Iris pigment epithelial cell (primary cell): ENCODE measurements around the gene IPO9.
"Not testable (repeated sequence)": the region's sequence is repeated elsewhere in the genome, so short reads cannot be mapped to it uniquely, and the experiment has no call there.

Experiments used
- DNase-seq: peaks from one replicate; pipeline ENCODE4 v3.0.0-alpha.2; 2011; ENCODE audit warnings: low read depth

The IPO9 gene

DNA sequence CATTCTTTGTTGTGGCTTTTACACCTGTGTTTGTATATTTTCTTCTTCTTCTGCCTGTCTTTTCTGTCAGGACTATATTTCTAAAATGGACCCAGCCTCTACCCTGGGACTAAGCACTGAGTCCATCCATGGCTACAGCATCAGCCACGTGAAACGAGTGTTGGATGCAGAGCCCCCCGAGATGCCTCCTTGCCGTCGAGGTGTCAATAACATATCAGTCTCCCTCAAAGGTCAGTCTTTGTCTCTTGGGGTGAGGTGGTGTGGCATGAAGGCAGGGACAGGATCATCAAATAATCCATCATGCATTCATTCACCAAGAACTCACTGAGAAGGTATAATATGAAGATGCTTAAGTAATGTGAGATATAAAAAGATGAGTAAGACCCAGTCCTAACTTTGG is 19.1 kb upstream of the IPO9 start:
- no peak for DNase-seq

GRCh38 chr1:201810466-201811216 is 18.3 kb upstream of the IPO9 start:
- DNase-seq, result no peak

GRCh38 chr1:201813226-201813625 is 15.7 kb upstream of the IPO9 start:
- DNase-seq, result no peak

GRCh38 chr1:201816309-201816854 is 12.6 kb upstream of the IPO9 start:
- DNase-seq, result no peak

DNA sequence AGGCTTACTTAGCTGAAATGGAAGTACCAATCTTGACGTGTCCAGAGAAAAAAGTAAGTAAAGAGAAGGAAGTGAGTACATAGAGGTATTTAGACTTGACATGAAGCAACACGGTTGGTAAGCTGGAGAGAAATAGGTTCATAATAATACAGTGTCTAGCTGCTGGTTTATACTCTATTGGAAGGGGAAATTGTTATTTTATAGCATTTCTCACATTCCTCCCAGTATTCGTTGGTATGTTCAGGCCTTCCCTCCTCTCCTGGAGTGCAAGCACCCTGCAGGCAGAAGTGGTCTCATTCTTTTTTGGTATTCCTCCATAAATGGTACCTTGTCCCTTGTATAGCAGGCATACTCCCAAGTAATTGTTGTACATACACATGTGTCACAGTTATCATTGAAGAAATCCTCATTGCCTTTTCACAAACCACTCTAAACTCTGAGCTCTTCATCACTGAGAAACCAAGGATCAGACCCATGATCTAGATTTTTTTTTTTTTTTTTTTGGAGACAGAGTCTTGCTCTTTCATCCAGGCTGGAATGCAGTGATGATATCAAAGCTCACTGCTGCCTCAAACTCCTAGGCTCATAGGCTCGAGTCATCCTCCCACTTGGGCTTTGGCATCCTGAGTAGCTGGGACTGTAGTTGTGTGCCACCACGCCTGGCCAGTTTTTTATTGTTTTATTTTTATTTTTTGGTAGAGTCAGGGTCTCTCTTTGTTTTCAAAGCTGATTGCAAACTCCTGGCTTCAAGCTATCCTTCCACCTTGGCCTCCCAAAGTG is 9.8 kb upstream of the IPO9 start:
- peak; percentile 23 for DNase-seq

DNA sequence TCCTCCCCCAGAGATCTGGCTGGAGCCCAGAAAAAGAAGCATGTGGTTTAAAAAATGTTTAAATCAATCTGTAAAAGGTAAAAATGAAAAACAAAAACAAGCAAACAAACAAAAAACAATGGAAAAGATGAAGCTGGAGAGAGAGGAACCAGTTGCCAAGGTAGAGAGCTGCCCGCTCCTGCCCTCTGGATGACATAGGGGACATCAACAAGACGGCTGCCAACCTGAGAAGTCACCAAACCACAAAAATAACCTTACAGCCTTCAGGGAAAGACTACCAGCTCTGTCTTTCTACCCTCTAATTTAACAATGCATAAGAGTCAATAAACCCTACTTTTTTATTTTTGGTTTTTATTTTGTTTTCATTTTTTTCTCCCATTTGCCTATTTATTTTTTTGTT is 8.5 kb upstream of the IPO9 start:
- DNase-seq, result no peak

DNA sequence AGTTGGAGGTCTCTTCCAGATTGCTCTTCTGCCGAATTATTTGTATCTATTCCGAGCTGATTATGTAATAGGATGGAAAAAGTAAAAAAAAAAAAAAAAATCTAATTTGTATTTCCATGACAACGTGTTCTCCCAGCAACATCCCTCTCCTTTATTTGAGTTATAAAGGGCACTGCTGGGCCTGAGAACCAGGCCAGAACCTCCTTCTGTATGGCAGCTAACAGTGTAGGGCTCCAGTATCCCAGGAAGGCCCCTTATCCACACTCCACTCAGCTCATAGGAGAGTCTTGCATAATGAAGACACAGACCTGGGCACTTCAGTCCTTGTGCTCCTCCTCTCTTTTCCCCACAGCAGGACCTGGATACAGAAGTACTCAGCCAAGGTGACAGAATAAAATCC is 3.7 kb upstream of the IPO9 start:
- DNase-seq, result no peak

DNA sequence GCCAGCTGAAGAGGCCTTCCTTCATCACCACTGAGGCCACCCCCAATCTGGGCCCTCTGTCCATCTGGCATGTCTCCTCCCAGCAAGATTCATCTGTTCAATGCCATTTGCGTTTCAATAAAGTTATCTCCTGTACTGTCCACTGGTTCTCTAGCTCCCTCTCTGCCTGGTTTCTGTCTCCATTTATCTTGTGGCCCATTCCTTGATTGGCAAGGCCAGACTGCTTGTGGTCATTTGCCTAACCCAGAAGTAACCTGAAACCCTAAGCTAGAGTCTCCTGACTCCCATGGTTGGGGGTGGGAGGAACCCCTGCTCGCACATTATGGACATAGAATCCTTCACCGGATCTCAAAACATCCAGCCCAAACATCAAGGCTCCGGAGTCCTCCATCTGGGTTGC is 2.1 kb upstream of the IPO9 start:
- DNase-seq, result peak; percentile 73

DNA sequence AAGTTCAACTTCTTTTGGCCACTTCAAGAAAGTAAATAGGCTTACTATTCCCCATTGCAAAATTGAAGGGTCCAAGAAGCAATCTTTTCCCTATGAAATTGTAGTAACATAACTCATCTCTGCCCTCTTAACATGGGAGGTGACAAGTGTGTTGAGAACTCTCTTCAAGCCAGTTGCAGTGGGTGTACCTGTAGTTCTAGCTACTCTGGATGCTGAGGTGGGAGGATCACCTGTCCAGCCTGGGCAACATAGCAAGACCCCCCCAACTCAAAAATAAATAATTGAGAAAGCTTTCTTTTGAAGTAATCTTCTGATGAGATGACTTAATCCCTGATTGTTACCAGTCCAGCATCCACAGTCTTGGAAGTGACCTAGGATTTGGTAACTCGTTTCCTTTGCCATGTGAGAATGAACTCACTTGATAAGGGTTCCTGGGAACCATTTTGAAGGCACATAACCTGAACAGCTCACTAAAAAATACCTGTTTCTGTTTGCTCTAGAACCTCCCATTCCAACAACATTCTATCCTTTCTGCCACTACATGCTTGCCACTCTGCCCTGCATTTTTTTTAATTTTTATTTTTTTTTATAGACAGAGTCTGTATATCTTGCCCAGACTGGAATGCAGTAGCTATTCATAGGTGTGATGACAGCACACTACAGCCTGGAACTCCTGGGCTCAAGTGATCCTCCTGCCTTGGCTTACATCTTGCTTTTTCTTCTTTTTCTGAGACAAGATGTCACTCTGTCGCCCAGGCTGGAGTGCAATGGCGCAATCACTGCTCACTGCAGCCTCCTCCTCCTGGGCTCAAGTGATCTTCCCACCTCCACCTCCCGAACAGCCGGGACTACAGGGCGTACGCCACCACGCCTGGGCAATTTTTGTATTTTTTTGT is 1.4 kb upstream of the IPO9 start:
- no peak for DNase-seq

DNA sequence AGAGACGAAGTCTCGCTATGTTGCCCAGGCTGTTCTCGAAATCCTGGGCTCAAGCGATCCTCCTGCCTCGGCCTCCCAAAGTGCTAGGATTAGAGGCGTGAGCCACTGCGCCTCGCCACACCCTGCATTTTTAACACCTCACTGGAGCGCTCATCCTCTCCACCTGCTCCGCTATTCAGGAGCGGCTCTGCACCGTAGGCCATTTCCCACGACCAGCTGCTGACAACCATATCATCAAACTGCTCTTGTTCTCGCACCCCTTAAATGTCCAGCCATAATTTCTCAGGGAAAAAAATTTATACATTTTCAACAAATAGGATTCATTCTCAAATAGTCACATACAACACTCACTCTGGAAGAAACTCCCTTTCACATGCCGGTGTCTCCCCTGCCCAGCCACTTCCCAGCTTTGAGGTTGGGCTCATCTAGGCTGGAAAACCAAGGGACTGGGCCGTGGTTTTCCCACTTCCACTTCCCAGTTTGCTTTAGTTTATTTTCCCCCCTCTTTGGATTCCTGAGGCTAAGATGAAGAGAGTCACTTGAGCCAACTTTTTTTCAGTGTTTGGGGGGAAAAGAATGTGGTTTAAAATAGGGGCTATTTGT is 639 bp upstream of the IPO9 start:
- peak; percentile 26 for DNase-seq

DNA sequence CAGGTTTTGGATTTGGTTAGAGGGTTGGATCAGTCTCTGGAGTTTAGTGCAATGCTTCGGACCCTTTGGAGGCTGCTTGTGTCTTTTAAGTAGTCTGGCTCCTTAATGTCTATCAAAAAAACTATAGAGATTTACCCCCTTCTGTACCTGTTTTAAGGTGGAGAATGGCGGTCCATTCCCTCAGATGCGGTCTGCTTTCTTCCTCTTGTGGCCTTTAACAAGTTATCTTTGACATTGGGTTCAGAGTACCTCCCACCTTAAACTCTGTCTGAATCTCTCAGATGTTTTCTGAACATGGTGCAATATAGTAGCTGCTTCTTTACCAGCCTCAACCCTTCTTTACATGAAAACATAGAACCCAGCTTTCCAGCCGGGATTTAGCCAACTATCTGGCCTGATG is 2.4 kb downstream of the IPO9 start:
- no peak for DNase-seq

DNA sequence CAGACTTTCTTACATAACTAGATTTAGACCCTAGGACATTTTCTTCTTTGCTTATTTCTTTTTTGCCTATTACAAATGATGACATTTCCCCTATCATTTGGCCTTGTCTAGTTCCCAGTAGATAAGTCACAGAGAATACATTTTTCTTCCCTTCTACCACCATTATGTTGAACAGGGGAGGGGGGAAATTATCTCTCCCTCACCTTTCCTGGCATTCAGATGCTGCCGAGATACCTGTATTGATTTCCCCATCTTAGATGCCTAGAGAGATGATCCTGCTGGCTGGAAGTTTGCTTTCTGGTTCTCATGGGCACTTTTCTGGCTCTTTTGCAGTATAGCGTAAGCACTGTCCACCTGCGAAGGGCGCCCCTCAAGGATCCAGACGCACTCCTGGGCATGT is 5.7 kb downstream of the IPO9 start:
- no peak for DNase-seq

- peak; percentile 35 for DNase-seq
Measured at GRCh38 chr1:201838381-201838780, 9.4 kb downstream of the IPO9 start.

GRCh38 chr1:201839089-201839488 is 10.1 kb downstream of the IPO9 start:
- not testable (repeated sequence) for DNase-seq

DNA sequence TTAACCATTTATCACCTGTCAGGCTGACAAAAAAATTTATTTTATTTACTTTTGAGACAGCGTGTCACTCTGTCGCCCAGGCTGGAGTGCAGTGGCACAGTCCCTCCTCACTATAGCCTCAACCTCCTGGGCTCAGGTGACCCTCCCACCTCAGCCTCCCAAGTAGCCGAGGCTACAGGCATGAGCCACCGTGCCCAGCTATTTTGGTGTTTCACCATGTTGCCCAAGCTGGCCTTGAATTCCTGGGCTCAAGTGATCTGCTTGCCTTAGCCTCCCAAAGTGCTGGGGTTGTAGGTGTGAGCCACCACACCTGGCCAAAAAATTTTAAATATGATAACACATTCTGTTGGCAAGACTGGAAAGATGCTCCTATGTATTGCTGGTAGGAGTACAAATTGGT is 11.1 kb downstream of the IPO9 start:
- no peak for DNase-seq

- no peak for DNase-seq
Measured at GRCh38 chr1:201840490-201840889, 11.5 kb downstream of the IPO9 start.

GRCh38 chr1:201841265-201841912 is 12.4 kb downstream of the IPO9 start:
- DNase-seq, result no peak

- peak; percentile 41 for DNase-seq
Measured at GRCh38 chr1:201842472-201843027, 13.6 kb downstream of the IPO9 start.

DNA sequence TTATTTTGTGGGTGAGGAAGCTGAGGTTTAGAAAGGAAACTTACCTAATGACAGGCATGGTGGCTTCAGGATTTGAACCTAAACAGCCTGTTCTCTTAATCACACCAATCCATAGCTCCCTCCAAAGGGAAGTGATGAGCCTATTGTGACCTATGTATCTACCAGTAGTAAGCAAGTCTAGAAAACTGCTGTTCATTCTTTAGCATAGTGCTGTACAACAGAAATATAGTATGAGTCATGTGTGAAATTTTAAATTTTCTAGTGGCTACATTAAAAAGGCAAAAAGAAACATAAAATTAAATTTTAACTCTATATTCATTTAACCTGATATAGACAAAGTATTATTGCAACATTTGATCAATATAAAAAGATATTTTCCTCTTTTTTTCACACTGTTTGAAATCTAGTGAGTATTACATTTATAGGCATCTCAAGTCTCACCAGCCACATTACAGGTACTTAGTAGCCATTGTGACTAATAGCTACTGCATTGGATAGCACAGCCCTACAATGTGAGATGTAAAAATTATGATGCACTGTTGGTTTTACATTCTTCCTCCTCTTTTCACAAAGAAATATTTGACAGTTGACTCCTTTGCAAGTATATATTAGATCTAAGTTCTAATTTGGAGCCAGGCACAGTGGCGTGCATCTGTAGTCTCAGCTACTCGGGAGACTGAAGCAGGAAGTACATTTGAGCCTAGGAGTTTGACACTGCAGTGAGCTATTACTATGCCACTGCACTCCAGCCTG is 16.6 kb downstream of the IPO9 start:
- peak; percentile 41 for DNase-seq

- no peak for DNase-seq
Measured at GRCh38 chr1:201847150-201847549, 18.2 kb downstream of the IPO9 start.
